HG02884 (cell line): ENCODE measurements around the gene PHF5A.

ENCODE experiments used
- ATAC-seq: cut with Tn5 transposase; IDR thresholded peaks from one replicate; pipeline ENCODE4 v1.9.1; 2021; ENCODE audit warnings: mild to moderate bottlenecking, moderate library complexity; ENCODE audit not compliant: unreplicated experiment

PHF5A gene

DNA sequence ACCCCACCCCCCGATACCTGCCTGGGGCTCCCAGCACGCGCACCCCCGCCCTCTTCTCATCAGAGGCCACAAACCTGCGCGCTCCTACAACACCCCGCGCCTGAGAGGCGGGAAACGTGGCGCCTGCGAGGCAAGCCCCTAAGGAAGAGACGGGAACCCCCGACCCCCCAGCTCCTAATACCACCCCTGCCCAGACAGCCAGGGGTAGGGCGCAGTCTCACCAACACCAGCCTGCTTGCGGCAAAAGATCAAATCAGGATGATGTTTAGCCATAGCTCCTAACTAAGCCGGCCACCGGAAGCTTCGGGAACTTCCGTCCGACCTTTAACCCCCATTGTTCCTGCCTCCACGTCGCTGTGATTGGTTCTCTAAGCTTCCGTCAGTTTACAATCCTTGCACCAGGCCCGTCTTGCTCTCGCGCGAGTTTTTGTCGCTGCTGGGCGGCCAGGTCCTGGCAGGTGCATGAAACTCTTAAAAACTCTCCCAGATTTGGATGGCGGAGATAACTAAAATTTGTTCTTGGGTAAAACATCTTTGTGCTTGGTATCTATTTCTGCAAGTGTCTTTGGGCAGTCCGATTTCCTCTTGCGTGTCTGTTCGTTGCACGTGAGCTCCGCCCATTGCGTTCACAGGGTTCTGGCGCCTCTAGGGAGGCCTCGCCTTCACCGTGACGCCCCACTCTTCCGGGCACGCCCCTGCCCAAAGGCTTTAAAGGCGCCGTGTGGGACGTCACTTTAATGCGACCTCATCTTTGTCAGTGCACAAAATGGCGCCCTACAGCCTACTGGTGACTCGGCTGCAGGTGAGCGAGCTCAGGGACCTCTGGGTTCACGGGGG, at the start of gene PHF5A, which contains the start of gene ACO2:
TSS of gene PHF5A (minus strand) at position 312 of the 837 bp plus-strand sequence. CDS start at position 273, 39 bp downstream.
TSS of gene ACO2 (plus strand) at position 737 of the 837 bp plus-strand sequence. CDS start at position 767, 30 bp downstream.
- peak; percentile 81 for ATAC-seq

DNA sequence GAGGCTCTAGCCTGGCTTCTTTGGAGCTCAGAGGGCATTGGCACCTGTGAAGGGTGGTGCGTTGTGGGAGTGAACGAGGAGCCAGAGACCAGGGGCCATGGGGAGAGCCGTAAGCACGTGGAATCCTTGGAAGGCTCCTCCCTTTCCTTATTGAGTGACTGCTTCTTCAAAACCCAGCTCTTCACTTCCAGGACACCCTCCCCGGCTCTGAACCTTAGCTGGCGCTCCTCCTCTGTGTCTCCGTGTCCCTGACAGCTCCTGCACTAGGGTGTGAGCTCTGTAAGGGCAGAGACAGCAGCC, 49.5 kb upstream of the PHF5A start:
- ATAC-seq, result no peak

DNA sequence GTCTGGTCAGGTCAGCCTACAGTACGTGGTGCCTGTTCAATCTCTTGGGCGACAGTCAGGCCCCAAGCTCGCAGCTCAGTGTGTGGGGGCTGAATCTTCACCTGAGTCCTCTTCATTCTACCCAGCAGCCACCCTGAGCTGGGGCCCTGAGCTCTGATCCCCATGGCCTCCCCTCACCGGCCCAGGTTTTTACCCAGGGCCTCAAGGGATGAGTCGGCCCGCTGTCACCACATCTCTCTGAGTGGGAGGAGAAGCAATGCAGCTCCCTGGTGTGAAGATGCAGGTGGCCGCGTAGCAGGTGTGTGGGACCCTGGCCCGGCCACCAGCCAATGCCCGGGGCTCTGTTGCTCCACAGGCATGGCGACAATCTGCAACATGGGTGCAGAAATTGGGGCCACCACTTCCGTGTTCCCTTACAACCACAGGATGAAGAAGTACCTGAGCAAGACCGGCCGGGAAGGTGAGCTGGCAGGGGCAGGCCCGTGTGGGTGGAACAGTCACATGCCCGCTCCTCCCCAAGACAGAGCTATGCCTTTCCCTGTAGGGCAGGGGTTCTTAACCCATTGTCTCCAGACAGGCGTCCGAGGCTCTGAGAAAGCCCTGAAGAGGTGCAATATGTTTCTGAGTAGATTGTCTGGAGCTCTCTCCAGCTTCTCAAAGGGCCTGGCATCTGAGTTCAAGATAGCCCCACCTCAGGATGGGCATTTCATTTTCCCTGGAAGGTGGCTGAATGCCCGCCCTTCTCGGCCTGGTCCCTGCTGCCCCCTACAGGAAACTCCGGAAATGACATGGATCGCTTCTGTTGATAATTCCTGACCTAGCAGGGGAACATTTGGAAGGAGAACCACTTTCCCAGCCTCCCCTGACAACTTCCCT, 48.9 kb upstream of the PHF5A start:
- no peak for ATAC-seq

- ATAC-seq, result no peak
Measured at GRCh38 chr22:41516462-41516861, 48.0 kb upstream of the PHF5A start.

- no peak for ATAC-seq
Measured at GRCh38 chr22:41513391-41513790, 44.9 kb upstream of the PHF5A start.

GRCh38 chr22:41512421-41513194, 44.1 kb upstream of the PHF5A start:
- no peak for ATAC-seq

- no peak for ATAC-seq
Measured at GRCh38 chr22:41511521-41511968, 43.1 kb upstream of the PHF5A start.

DNA sequence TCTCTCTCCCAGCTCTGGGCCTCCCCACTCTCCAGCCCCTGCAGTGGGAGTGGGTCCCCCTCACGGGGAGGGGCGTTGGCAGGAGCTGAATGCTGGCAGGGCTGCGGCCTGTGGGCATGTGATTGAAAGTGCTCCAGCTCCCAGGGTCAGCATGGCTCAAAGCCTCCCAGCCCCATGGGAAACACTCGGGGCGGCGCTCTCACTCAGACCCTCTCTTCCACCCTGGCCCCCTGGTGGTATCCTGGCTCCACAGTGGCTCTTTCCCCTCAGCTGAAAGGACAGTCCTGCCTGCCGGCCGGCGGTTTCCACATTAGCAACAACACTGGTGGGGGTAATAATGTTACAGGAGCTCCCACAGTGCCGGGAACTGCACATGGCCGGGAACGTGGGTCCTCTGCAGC, 40.3 kb upstream of the PHF5A start:
- ATAC-seq, result no peak

GRCh38 chr22:41507330-41508063, 39.0 kb upstream of the PHF5A start:
- ATAC-seq, result no peak

- ATAC-seq, result no peak
Measured at GRCh38 chr22:41505511-41506220, 37.2 kb upstream of the PHF5A start.

DNA sequence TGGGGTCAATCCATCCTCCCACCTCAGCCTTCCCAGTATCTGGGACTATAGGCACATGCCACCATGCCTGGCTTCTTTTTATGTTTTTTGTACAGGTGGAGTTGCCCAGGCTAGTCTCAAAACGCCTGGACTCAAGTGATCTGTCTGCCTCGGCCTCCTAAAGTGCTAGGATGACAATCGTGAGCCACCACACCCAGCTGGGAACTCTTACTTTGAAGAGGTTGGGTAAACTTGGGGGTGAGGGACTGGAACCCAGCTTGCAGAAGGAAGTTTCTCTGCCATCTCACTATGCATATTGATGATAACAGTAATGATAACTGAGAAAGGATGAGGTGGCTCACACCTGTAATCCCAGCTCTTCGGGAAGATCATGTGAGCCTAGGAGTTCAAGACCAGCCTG, 36.3 kb upstream of the PHF5A start:
- ATAC-seq, result no peak

DNA sequence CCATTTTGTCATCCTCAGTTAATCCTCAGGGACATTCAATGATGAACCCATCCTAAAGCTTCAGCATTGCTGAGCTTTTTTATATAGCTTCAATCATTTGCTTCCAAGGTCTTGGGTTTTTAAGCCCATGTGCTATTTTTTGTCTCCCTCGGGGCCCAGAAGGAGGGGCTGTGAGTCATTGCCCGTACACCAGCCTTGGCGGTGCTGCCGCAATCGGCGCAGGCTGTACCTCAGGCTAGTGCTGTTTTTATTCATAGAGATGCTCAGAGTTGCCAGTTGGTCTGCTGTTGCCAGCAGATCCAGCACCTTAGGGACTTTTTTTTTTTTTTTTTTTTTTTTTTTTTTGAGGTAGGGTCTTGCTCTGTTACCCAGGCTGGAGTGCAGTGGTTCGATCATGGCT, 35.9 kb upstream of the PHF5A start:
- no peak for ATAC-seq

DNA sequence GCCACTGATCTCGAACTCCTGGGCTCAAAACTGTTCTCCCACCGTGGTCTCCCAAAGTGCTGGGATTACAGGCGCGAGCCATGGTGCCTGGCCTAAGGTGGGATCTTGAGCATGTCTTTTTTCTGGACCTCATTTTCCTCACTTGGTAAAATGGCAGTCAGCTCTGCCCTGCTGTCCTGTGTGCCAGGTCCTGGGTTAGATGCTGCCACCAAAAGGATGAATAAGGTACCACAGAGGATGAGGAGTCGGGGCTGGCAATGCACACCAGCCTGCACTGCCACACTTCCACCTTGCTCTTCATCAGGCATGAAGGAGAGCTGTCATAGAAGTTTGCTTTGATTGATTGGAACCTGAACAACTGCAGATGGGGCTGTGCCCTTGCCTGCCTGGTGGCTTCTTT, 32.7 kb upstream of the PHF5A start:
- ATAC-seq, result no peak

- no peak for ATAC-seq
Measured at GRCh38 chr22:41500303-41500702, 31.8 kb upstream of the PHF5A start.

GRCh38 chr22:41499624-41500280, 31.3 kb upstream of the PHF5A start:
- no peak for ATAC-seq

DNA sequence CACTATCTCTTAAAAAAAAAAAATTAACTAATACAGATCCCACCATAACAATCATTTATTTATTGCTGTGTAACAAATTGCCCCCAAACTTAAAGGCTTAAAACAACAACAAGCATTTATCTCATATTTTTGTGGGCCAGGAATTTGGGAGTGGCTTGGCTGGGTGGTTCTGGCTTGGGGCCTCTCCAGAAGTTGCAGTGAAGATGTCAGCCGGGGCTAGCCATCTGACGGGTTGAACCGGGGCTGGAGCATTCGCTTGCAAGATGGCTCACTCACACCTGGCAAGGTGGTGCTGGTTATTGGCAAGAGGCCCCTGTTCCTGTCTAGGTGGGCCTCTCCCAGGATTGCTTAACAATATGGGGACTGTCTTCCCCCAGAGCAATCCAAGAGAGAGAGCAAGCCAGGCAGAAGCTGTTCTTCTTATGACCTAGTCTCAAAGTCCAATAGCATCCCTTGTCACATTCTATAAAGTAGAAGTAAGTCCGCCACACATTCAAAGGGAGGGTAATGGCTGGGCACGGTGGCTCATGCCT, 29.9 kb upstream of the PHF5A start:
- no peak for ATAC-seq

DNA sequence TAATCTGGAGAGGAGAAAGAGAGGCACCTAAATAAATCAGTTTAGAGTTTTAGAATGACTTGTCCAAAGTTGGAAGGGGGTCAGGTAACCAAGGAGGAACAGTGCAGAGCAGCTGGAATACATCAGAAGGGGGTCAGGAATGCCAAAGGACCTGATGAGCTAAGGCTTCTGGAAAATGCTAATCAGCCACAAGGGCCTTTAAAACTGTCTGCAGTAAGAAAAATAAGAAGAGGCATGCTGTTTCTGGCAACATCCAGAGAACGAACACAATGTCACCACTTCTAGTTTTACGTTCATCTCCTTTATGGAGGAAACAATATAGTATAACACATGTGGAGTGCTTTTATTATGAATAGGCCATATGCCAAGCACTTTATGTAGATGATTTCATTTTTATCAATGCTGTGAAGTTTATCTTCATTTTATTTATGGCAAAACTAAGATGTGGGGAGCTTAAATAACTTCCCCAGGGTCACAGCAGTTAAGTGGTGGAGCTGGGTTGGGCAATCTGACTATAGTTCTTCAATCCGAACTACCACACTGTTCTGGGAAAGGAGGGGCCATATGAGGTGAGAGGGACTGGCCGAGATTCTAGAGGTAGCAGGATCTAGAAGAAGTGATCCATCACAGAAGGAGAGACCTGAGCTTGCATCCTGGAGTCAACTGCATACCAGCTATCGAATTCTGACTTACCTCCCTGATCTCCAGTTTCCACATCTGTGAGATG, 23.0 kb upstream of the PHF5A start:
- no peak for ATAC-seq

DNA sequence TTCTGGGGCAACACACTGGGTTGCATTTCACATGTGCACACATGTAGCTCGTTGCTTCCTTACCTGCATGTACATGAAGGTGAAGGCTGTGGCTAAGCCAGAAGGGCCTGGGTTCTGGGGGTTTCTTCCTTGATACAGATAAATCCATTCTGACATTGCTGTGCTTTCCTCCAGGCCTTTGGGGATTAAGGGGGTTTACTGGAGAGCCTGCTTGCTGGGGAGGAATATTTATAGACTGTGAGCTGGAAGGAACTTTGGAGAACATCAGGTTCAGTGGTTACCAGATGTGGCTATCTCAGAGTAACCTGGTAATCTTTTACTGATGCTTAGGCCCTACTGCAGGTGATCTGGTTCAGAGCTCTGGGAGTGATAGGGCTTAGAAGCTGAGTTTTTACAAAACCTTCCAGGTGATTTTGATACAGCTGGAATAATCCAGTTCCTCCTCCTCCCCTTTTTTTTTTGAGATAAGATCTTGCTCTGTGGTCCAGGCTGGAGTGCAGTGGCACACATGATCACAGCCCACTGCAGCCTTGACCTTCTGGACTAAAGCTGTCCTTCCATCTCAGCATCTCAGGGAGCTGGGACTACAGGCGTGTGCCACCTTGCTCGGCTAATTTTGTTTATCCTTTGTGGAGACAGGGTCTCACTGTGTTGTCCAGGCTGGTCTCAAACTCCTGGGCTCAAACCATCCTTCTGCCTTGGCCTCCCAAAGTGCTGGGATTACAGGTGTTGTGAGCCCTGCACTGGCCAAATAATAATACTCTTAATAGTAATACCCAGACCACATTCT, 20.3 kb upstream of the PHF5A start:
- ATAC-seq, result no peak
